Esophagus (tissue), 2 donors: ENCODE data around the gene PAFAH1B2. TPM values are rescaled to one million over a fixed set of nuclear protein-coding genes. Genes with fewer than 3 reads are reported as not detected.
"Not testable (repeated sequence)": the region's sequence is repeated elsewhere in the genome, so short reads cannot be mapped to it uniquely, and the experiment has no call there.

Experiments
- H3K27ac ChIP-seq, 2 donors: one replicate each; pipeline ENCODE4 v1.5.1; 2013; ENCODE audit warnings: low read depth in 2 of 2, mild to moderate bottlenecking in 2 of 2, inconsistent platforms in 1 of 2, low read length in 1 of 2, moderate library complexity in 1 of 2
- H3K27me3 ChIP-seq, 2 donors: one replicate each; pipeline ENCODE4 v1.6.1; 2013; ENCODE audit warnings: low read length in 2 of 2, control low read depth in 1 of 2, mild to moderate bottlenecking in 1 of 2; ENCODE audit not compliant: insufficient read depth in 2 of 2, control insufficient read depth in 1 of 2
- H3K36me3 ChIP-seq, 2 donors: one replicate each; pipeline ENCODE4 v1.6.1; 2013; ENCODE audit warnings: low read length in 1 of 2; ENCODE audit not compliant: control insufficient read depth in 2 of 2, insufficient read depth in 2 of 2
- H3K4me1 ChIP-seq, 2 donors: one replicate each; pipeline ENCODE4 v1.6.1; 2013; ENCODE audit warnings: low read length in 1 of 2; ENCODE audit not compliant: control insufficient read depth in 2 of 2, insufficient read depth in 2 of 2
- H3K4me3 ChIP-seq, 2 donors: one replicate each; pipeline ENCODE4 v1.5.1; 2013; ENCODE audit warnings: low read length in 2 of 2, mild to moderate bottlenecking in 2 of 2, low read depth in 1 of 2, moderate library complexity in 1 of 2
- H3K9me3 ChIP-seq, 2 donors: one replicate each; pipeline ENCODE4 v1.6.1; 2013; ENCODE audit warnings: mild to moderate bottlenecking in 2 of 2, low read depth in 1 of 2, low read length in 1 of 2, moderate library complexity in 1 of 2; ENCODE audit not compliant: control insufficient read depth in 2 of 2, insufficient read depth in 1 of 2
- WGBS, 2 donors: extraction: QIAGEN DNeasy Blood & Tissue Kit; methylation state at CpG; one replicate each; pipeline ENCODE4 v1.1.7; 2013; 5-methylcytosine and 5-hydroxymethylcytosine counted together
- polyA plus RNA-seq, 2 donors: library from polyadenylated mRNA; stranded (reverse); fragments of 200-250 nt; gene quantifications; one replicate each; pipeline ENCODE4 v1.2.3, GENCODE V29; 2013
- donor health status: healthy with polysubstance abuse.
- donor health status: Bipolar disorder and iron deficiency.

Gene PAFAH1B2
- polyA plus RNA-seq, 2 donors = 13.9 to 14.0 TPM

DNA sequence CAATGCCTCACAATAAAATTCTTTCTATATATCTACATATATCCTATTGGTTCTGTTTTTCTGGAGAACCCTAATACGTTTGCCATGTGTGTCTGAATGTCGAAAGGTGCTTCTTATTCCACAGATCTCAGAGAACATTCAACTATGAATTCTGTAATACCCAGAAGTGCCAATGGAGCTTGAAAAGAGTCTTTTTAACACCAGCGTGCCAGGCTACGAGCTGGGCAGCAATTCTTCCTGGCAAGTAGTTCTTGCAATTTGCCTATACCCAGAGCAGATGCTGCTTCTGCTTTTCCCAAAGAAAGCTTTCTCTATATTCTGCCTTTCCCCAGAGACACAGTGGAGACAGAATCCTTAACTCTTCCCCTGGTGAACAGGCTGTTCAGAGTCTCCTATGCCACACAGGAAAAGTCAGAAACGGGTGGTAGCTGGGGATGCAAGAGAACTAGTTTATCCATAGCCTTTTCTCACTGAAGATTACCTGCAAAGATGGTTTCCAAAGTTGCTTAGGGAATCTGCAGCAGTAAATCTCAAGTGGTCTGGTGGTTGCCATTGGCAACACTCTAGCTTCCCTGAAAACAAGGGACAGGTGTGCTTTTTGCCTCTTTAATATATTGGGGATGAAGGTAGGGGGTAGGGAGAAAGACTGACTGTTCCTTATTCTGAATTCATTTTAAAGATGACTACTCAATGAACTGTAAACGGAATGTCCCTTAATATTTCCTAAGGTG is 16.8 kb upstream of the PAFAH1B2 start:
- no peak overlapping the region for H3K27ac ChIP-seq
- WGBS, 2 donors = 81 to 82% methylated on average over 6 of the region's 6 CpGs
- H3K36me3 ChIP-seq = no peaks in the 10 kb centered on the region
- no peaks in the 10 kb centered on the region for H3K9me3 ChIP-seq
- H3K4me3 ChIP-seq = no peak overlapping the region
- H3K4me1 ChIP-seq = no peaks in the 10 kb centered on the region
- no peaks in the 10 kb centered on the region for H3K27me3 ChIP-seq

DNA sequence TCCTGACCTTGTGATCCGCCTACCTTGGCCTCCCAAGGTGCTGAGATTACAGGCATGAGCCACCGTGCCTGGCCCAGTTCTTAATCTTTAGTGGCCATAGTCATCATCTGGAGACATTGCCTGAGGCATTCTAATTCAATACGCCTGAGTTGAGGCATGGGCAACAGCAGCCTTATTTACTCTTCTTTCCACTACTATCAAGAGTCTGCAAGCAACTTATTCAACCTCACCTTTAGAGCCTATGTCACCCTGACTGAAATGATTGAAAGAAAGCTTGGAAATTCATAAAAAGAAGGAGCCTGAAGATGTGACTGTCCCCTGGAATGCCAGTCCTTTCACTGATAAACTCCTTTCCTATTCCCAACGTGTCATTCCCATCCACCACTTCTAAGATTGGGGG is 15.8 kb upstream of the PAFAH1B2 start:
- no peaks in the 10 kb centered on the region for H3K36me3 ChIP-seq
- 75 to 85% methylated on average over 4 of the region's 4 CpGs for WGBS, 2 donors

GRCh38 chr11:117130396-117130795 is 13.7 kb upstream of the PAFAH1B2 start:
- H3K4me3 ChIP-seq, H3K4me1 ChIP-seq, H3K9me3 ChIP-seq, H3K36me3 ChIP-seq, H3K27ac ChIP-seq, H3K27me3 ChIP-seq: not testable (repeated sequence)
- WGBS, 2 donors = 94 to 95% methylated on average over 5 to 7 of the region's 7 CpGs

More for the DNA sequence above, 15.8 kb upstream of the PAFAH1B2 start:
- Histone ChIP-seq H3K4me1 (no peaks in the 10 kb centered on the region), H3K4me3 (no peak overlapping the region), H3K27ac (no peak overlapping the region), H3K9me3 (no peaks in the 10 kb centered on the region), H3K27me3 (no peaks in the 10 kb centered on the region)

GRCh38 chr11:117130879-117131278 is 13.2 kb upstream of the PAFAH1B2 start:
- Histone ChIP-seq H3K9me3 (no peaks in the 10 kb centered on the region), H3K4me3 (no peak overlapping the region), H3K27me3 (no peaks in the 10 kb centered on the region), H3K4me1 (no peaks in the 10 kb centered on the region), H3K36me3 (no peaks in the 10 kb centered on the region), H3K27ac (no peak overlapping the region)
- 91 to 93% methylated on average over 7 of the region's 7 CpGs for WGBS, 2 donors

DNA sequence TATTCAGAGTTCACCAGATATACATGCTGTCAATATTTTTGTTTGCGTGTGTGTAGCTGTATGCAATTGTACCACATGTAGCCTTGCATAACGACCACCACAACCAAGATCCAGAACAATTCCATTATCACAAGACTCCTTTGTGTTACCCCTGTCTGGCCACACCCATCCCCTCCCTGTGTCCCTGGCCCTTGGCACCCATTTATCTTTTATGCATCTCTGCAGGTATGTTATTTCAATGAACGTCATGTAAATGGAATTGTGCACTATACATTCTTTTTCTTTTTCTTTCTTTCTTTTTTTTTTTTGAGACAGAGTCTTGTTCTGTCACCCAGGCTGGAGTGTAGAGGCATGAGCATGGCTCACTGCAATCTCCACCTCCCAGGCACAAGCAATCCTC is 9.7 kb upstream of the PAFAH1B2 start:
- WGBS, 2 donors = 70 to 74% methylated on average over 2 of the region's 3 CpGs
- H3K36me3 ChIP-seq = no peaks in the 10 kb centered on the region
- H3K27ac ChIP-seq = no peak overlapping the region
- H3K27me3 ChIP-seq = no peaks in the 10 kb centered on the region
- H3K9me3 ChIP-seq = no peaks in the 10 kb centered on the region
- H3K4me3 ChIP-seq = no peak overlapping the region
- H3K4me1 ChIP-seq = no peaks in the 10 kb centered on the region

GRCh38 chr11:117134979-117135378 is 9.1 kb upstream of the PAFAH1B2 start:
- H3K36me3 ChIP-seq, H3K4me1 ChIP-seq, H3K9me3 ChIP-seq, H3K4me3 ChIP-seq, H3K27me3 ChIP-seq, H3K27ac ChIP-seq: not testable (repeated sequence)
- 77 to 90% methylated on average over 1 of the region's 4 CpGs for WGBS, 2 donors

DNA sequence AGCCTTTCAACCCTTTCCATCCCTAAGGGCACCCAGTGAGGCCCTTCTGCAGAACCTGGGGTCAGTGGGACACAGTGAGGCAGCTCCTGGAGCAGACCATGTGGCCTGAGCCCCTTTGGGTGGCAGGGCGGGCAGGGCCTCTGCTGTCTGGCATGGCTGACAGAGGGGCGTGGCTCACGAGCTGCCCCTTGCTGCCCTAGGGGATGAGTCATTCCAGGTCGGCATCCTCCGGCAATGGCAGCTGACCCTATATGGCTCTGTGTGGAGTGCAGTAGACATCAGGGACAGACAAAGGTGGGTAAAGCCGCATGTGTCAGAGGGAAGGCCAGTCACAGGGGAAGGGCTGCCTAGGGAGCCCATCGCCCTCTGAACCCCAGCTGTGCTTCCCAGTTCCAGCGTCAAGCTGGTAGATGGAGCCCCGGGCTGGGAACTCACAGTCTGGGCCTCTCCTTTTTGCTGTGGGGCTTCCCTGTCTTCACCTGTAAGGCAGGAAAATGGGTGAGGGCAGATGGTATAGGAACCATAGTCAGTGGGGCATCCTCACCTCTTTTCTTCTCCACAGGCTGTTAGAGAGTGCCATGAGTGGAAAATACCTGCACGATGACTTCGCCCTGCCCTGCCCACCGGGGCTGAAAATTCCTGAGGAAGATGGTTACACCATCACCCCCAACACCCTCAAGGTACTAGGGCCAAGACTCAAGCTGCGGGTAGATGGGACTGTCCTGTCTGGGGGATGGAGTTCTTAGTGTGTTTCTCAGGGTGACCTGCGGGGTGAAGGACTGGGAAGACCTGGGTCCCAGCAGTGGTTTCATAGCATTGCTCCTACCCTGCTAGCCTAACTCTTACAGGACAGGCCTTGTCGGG is 6.6 kb upstream of the PAFAH1B2 start:
- not testable (repeated sequence) for H3K27ac ChIP-seq, H3K4me3 ChIP-seq, H3K9me3 ChIP-seq, H3K36me3 ChIP-seq, H3K4me1 ChIP-seq, H3K27me3 ChIP-seq
- no CpG with 5 or more reads among the region's 15 CpGs for WGBS, 2 donors

DNA sequence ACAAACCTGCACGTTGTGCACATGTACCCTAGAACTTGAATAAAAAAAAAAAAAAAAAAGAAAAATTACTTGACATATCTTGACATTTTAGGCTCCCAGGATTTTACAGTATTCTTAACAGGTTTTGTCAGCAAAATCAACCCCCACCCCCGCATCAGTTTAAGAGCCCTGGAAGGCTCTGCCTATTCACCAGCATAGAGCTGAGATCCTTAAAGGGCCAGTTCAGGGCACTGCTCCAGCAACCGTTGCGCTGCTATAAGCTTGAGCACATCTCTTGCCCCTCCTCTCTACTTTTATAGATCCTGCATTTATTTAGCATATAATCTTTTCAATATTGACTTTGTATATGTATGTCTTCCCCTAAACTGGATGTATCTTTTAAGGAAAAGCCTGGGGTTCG is 697 bp upstream of the PAFAH1B2 start:
- H3K27me3 ChIP-seq = no peaks in the 10 kb centered on the region
- H3K36me3 ChIP-seq = peaks cover 0 to 7% of the 10 kb centered on the region in 2 donors
- H3K4me3 ChIP-seq = peak overlapping the region; percentile 85 to 89
- WGBS, 2 donors = 5 to 7% methylated on average over 5 of the region's 5 CpGs
- peak overlapping the region; percentile 96 to 98 for H3K27ac ChIP-seq
- peaks cover 0 to 2% of the 10 kb centered on the region in 2 donors for H3K4me1 ChIP-seq
- no peaks in the 10 kb centered on the region for H3K9me3 ChIP-seq

DNA sequence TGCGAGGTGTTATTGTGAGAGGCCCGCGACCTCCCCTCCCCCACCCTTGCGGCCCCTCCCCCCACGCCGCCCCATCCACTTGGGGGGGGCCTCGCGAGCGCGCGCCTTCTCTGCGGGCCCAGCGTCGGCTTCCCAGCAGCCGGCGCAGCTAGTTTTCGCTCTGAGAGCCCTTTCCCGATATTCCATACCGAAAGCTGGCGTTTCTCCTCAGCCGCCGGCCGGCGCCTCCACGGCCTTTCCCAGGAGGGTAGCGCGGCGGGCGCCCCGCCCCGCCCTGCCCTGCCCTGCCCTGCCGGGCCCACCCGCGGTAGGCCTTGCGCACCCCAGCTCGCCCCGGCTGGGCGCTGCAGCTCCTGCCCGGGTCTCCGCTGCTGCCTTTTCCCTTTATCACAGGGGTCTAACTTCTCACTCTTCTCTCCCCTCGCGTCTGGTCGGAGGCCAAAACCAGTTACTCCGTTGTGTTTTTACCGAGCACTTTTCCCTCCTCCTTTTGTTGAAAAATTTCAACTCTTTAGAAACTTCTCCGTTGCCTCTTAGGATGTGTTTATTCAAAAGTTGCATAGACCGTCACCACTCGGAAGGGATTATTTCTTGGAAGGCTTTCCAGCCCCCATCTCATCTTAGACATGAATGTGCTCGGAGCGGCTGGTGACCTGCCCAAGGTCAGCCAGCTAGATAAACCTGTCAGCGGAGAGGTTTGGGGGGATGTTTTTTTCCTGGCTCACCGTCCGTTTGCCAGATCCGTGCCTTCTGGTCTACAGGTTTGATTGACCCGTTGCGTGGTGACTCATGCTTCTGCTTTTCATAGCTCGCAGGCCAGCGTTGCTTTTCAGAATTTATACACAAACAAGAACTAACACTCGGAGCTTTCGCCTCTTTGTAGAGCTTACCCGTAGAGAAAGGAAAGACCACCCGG is 648 bp downstream of the PAFAH1B2 start:
- WGBS, 2 donors = 0% methylated on average over 39 to 62 of the region's 62 CpGs
- Histone ChIP-seq H3K9me3 (no peaks in the 10 kb centered on the region), H3K27ac (peak overlapping the region; percentile 96 to 98), H3K4me3 (peak overlapping the region; percentile 85 to 89), H3K27me3 (no peaks in the 10 kb centered on the region), H3K4me1 (peaks cover 0 to 2% of the 10 kb centered on the region in 2 donors), H3K36me3 (peaks cover 0 to 7% of the 10 kb centered on the region in 2 donors)
